ENCODE data around the gene TAPBP.

DNA sequence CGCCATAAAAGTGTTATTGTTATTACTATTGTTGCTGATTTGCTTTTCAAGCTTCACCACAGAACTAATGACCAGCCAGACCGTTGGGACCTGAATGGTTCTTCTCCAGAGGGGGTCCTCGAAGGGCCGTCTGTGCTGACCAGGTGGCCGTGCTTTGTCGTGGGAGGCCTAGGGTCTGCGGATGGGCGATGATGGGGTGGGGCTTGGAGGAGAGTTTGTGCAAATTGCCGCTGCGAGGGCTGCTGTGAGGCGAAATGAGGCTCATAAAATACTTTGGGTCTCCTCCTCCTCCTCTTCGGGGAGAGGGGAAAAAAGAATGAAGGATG, 9.7 kb upstream of the TAPBP start:
- TF ChIP-seq CTCF (IDR thresholded peaks at IDR 0.05; ENCODE audit: low read length) (no peak), EZH2 (IDR thresholded peaks at IDR 0.05; ENCODE audit: borderline replicate concordance, low read length) (no peak)

All from OCI-LY1 (cell line).